HL-60 (cell line): Measurements from ENCODE around the gene HIPK4.

Experiments
- DNase-seq, 2 experiments: peaks; one replicate each; pipeline ENCODE4 v3.0.0-alpha.2; 2010 to 2020; ENCODE audit warnings: low read depth in 1 of 2, low spot score in 1 of 2
- H3K27ac ChIP-seq: fragments of 250-450 bp; sonication (Bioruptor Pico); replicated peaks from 2 replicates; pipeline ENCODE4 v1.5.1; 2020; ENCODE audit warnings: mild to moderate bottlenecking, moderate library complexity
- H3K27me3 ChIP-seq: fragments of 250-450 bp; sonication (Bioruptor Pico); 2 replicates; pipeline ENCODE4 v1.5.1; 2021; ENCODE audit warnings: mild to moderate bottlenecking, moderate library complexity; ENCODE audit not compliant: insufficient read depth, poor library complexity, severe bottlenecking
- H3K4me3 ChIP-seq: replicated peaks from 2 replicates; pipeline ENCODE4 v1.5.1; 2011; ENCODE audit warnings: mild to moderate bottlenecking, control low read depth, low read length; ENCODE audit not compliant: insufficient read depth
- GABPA ChIP-seq: IDR thresholded peaks from 2 replicates; pipeline ENCODE4 v1.6.1; 2012; ENCODE audit warnings: low read depth
- POLR2AphosphoS5 ChIP-seq: IDR thresholded peaks from 2 replicates; pipeline ENCODE4 v1.6.1; 2012; ENCODE audit warnings: low read depth
- SPI1 ChIP-seq: IDR thresholded peaks from 2 replicates; pipeline ENCODE4 v1.6.1; 2012; ENCODE audit warnings: low read depth, mild to moderate bottlenecking, borderline replicate concordance
- TF ChIP-seq, protein P1 (sequence below): IDR thresholded peaks from one replicate; pipeline ENCODE4 v1.5.1; 2011; ENCODE audit warnings: low read length, control low read depth, inconsistent platforms; ENCODE audit not compliant: insufficient read depth
- TF ChIP-seq, protein P2 (sequence below): IDR thresholded peaks from 2 replicates; pipeline ENCODE4 v1.6.1; 2012; ENCODE audit warnings: low read depth; ENCODE audit not compliant: insufficient replicate concordance

HIPK4 gene

DNA sequence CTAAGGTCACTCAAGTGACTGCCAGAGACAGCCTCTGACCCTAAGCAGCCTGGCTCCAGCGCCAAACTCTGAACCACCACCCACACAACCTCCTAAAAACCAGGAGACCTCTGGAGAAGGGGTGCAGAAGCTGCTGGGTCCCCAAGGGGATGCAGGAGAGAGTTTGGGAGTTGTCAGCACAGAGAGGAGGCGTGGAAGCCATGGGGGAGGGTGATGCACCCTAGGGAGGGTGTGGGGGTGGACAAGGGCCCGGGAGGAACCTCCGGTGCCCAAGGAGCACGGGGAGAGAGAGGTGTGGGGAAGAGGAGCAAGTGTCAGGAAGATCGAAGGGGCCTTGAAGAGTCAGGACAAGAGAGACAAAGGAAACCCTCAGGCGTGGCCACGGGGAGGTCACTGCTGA lies 2.1 kb upstream of the HIPK4 start:
- Histone ChIP-seq H3K27ac (no peak overlapping the region), H3K4me3 (no peak overlapping the region), H3K27me3 (peaks cover 2% of the 10 kb centered on the region)
- TF ChIP-seq, protein P1, sequence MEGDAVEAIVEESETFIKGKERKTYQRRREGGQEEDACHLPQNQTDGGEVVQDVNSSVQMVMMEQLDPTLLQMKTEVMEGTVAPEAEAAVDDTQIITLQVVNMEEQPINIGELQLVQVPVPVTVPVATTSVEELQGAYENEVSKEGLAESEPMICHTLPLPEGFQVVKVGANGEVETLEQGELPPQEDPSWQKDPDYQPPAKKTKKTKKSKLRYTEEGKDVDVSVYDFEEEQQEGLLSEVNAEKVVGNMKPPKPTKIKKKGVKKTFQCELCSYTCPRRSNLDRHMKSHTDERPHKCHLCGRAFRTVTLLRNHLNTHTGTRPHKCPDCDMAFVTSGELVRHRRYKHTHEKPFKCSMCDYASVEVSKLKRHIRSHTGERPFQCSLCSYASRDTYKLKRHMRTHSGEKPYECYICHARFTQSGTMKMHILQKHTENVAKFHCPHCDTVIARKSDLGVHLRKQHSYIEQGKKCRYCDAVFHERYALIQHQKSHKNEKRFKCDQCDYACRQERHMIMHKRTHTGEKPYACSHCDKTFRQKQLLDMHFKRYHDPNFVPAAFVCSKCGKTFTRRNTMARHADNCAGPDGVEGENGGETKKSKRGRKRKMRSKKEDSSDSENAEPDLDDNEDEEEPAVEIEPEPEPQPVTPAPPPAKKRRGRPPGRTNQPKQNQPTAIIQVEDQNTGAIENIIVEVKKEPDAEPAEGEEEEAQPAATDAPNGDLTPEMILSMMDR = no peak
- no peak for TF ChIP-seq POLR2AphosphoS5
- no peak for TF ChIP-seq GABPA
- TF ChIP-seq, protein P2, sequence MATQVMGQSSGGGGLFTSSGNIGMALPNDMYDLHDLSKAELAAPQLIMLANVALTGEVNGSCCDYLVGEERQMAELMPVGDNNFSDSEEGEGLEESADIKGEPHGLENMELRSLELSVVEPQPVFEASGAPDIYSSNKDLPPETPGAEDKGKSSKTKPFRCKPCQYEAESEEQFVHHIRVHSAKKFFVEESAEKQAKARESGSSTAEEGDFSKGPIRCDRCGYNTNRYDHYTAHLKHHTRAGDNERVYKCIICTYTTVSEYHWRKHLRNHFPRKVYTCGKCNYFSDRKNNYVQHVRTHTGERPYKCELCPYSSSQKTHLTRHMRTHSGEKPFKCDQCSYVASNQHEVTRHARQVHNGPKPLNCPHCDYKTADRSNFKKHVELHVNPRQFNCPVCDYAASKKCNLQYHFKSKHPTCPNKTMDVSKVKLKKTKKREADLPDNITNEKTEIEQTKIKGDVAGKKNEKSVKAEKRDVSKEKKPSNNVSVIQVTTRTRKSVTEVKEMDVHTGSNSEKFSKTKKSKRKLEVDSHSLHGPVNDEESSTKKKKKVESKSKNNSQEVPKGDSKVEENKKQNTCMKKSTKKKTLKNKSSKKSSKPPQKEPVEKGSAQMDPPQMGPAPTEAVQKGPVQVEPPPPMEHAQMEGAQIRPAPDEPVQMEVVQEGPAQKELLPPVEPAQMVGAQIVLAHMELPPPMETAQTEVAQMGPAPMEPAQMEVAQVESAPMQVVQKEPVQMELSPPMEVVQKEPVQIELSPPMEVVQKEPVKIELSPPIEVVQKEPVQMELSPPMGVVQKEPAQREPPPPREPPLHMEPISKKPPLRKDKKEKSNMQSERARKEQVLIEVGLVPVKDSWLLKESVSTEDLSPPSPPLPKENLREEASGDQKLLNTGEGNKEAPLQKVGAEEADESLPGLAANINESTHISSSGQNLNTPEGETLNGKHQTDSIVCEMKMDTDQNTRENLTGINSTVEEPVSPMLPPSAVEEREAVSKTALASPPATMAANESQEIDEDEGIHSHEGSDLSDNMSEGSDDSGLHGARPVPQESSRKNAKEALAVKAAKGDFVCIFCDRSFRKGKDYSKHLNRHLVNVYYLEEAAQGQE = no peak
- no peak for TF ChIP-seq SPI1
- no peak for DNase-seq

DNA sequence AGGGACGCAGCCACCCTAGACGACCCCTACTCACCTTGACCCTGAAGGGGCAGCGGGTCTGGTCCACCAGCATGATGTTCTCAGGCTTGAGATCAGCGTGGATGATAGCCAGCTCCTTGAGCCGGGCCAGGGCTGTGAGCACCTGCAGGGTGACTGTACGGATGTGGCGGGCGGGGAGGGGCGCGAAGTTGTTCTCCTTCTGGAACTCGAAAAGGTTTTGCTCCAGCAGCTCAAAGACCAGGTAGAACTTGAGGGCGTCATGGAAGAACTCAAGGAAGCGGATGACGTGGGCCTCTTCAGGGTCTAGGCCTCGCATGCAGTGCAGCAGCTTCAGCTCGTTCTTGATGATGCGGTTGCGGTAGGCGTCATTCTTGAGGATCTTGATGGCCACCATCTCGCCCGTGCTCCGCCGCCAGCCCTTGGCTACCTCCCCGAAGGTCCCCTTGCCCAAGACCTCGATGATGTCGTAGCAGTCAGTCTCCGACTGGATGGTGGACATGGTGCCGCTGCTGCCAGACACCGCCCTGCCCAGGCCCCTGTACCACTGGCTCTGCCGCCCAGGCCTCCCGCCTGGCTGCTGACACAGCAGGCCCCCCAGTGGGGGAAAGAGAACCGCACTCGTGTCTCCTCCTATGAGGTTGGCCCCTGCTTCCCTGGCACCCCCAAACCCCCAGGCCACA lies 437 bp downstream of the HIPK4 start:
- H3K4me3 ChIP-seq = no peak overlapping the region
- no peak for DNase-seq
- TF ChIP-seq SPI1 (no peak), POLR2AphosphoS5 (no peak), GABPA (no peak)
- TF ChIP-seq, protein P2 = no peak
- TF ChIP-seq, protein P1 = no peak
- no peak overlapping the region for H3K27ac ChIP-seq
- no peaks in the 10 kb centered on the region for H3K27me3 ChIP-seq

DNA sequence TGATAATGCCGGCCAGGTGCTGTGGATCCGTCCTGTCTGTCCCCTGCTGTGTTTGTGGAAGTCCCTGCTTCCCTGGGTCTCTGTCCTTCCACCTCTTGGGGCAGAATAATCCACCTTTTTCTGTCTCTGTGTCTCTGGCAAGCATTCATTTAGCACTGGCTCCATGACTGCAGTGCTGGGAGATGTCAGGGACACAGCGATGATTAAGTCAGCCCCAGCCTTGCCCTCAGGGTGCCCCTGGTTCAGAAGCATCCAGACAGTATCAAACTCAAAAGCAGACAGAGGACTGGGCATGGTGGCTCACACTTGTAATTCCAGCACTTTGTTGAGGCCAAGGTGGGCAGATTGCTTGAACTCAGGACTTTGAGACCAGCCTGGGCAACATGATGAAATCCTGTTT lies 1.5 kb downstream of the HIPK4 start:
- no peaks in the 10 kb centered on the region for H3K27me3 ChIP-seq
- DNase-seq = no peak
- H3K27ac ChIP-seq = no peak overlapping the region
- H3K4me3 ChIP-seq = no peak overlapping the region
- TF ChIP-seq POLR2AphosphoS5 = no peak
- TF ChIP-seq, protein P1 = no peak
- TF ChIP-seq SPI1 = no peak
- TF ChIP-seq GABPA = no peak
- TF ChIP-seq, protein P2 = no peak
